NCI-H146 (cell line): ENCODE measurements around the gene B4GALT6.

Experiments
- DNase-seq: peaks from one replicate; lab custom pipeline; 2025; lab: John Stamatoyannopoulos, UW

B4GALT6 gene

DNA sequence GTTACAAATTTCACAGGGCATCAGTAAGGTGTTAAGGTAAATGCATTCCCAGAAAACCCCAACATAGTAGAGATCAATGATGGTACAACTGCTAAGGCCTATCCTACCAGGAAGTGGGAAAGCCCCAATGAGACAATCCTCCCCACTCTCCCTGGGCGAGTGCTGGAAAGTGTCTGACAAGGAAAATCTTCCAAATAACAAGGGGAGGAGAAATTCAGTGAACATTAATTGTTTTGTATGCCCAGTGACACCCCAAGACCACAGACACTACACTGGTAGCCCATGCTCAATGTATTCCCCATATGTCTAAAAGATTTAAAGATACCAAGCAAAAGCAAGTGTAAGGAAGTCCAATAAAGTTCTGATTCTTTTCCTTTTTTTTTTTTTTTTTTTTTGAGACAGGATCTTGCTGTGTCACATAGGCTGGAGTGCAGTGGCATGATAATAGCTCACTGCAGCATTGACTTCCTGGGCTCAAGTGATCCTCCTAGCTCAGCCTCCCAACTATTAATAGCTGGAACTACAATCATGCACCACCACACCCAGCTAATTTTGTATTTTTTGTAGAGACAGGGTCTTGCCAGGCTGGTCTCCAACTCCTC, 24.7 kb downstream of the B4GALT6 start:
- DNase-seq = no peak

DNA sequence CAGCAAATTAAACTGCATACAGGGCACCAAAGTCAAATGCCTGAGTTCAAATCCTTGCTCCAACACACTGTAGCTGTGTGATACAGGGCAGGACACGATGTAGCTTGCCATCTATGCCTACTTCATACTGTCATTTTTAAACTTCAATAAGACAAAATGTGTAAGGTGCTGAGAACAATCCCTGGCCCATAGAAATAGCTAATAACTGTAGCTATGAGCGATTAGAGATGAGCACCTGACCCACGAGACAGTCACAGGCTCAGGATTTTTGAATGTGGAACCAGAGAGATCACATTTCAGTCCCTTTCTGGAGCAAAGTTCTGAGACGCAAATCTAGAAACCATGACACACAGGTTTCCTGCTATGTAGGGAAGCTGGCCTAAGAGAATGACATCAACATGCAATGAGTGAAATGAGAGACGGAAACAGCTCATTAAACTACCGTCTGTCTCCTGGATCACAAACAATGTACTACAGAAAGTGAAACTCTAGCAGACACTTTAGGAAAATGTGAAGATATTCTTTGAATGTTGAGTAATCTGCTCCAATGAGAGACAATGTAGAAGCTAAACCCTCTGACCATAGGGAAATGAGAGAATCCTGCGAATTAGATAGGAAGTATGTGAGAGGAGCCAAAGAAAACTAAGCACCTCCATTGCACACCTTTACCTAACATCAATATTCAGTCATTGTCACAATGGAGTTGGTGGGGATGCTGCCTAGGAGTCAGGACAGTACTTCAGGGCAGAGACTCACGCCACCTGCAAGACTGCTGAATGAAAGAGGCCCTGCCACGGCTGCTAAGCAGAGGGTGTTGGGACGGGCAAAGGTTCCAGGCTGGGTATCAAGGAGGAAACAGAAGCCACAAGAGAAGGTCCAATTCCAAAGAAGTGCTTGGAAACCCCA, 25.5 kb downstream of the B4GALT6 start:
- no peak for DNase-seq

DNA sequence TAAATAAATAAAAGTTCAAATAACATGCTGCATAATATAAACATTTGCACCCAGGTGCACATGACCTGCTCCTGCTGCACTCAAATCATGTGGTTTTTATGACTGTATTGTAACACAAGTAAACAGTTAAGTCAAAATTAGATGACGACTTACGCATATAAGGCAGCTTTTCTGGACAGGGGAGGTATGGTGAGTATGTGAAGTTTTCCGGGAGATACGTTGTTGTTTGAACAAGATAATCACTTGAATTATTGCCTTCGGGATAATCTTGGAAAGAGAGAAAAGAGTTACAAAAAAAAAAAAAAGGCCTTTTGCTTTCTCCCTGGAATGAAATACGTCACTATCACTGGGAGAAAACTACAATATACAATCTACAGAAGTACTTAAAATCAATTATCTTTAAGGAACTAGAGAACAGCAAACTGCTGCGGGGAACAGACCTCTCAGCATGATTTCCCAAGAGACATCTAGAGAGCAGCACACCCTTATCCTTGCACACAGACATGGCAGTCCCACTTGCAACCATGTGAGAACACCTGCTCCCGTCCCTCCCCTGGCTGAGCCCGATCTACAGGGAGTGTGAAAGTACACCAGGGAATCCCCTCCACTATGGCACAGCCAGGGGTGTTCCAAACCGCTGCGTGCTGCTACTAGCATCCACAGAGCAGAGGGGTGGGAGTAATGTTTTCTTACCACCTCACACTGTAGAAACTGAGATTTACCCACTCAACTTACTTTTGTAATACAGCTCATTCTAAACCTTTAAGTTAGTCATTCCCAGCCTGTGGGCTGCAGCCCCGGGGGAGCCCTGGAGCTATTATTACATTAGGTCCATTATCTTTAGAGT, 26.3 kb downstream of the B4GALT6 start:
- DNase-seq = peak; percentile 76

DNA sequence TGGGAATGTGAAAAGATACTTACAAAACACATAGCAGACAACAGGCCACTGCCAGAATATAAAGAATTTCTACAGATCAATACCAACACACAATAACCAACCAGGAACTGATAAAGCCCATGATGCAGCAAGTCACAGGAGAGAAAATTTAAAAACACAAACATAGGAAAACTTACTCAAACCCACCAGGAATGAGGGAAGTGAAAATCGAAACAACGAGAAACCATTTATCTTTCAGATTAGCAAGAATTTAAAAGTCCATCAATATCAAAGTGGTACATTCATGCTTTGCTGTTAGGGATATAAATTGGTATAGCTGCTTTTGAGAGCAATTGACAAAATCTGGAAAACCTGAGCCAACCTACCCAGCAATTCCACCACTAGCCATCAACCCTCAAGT, 27.6 kb downstream of the B4GALT6 start:
- DNase-seq = no peak

DNA sequence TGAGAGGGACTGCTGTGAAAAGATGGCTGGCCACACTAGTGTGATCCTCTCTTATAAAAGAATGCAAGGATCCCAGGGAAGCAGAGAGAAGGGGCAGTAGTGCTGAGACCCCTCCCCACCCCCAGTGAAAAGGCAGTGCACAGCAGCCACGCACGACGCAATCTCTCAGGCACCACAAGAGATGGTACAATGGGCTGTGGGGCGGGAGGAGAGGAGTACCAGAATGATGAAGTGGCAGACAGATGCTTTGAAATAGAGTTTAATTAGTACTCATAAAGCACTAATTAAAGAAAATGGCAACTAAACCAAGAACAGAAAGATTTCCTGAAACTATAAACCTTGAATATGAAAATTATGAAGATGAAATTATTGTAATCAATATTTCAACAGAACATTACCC, 29.0 kb downstream of the B4GALT6 start:
- no peak for DNase-seq

DNA sequence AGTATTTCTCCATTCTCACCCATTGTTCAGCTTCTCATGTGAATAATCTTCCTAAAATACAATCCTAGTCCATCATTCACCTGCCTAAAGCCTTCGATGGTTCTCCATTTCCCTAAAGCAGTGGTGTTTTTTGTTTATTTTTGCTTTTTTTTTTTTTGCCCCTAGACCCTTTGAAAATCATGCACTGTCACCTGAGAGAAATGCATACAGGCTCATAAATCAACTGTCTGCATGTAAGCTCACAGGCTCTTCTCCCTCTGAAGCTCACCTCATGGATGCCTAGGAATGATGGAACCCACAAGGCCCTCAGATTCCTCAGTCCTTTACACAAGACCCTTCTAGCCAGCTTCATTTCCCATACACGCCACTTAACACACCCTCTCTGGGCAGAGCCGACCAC, 31.5 kb downstream of the B4GALT6 start:
- no peak for DNase-seq

DNA sequence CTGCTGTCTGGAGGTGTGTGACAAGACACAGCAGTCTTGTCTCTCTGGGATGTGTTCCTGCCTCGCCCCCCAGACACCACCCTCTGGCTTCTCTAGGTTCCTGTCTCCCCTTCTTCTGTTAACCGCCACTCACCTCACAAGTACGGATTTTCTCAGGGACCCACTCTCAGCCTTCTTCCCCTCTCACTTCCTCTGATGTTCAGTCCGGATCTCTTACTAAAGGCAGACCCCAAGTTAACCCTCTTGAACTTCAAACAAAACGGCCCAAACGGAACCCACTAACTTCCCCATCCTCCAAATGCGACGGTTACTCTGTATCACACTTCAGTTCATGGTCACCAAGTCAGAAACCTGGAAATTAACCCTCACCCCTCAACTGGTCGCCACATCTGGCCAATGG, 32.0 kb downstream of the B4GALT6 start:
- no peak for DNase-seq

DNA sequence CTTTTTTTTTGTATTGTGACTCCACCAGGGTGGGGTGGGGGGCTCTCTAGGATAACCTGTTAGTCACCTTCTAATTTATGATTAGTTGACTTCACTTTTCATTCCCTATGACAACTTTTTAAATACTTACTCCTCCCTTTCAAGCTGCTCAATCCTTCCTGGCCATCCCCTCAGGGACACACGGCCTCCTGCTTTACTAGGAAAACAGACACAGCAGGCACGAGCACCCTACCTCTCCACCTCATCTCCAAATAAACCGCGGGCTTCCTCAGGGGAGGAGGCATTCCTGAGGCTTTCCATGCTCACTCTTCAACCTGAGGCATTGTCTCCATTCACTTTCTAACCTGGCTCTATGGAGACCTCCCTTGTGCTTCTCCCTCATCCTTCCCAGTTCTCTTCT, 33.0 kb downstream of the B4GALT6 start:
- DNase-seq = no peak

DNA sequence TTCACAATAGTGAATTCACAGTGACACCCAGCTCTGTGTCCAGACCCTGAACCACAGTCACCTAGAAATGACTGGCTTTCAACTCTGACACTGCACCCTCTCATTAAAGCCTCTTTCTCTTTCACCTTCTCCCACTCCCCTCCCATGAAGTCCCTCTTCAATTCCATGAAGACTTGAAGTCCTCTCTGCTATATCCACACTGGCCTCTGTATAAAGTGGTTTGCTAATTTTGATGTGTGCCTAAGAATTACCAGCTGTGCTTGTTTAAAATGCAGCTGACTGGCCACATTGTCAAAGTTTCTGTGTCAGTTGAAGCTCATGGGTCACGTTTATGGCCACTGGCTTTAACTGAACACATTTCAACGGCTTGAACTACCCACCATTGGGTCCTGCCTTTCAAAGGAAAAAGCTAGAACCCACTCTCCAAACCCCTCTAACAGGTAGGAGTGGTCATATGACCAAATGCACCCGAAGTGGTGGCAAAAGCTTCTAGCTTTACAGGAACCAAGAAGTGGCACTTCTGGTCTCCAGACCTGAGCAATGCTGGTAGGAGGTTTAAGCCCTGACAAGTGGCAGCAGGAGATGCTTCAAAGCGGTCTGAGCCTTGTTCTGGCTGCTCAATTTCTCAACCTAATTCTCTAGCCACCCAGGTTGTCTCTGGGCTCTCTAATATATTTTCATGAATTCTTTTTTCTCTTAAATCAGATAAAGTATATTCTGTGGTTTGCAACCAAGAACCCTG, 34.2 kb downstream of the B4GALT6 start:
- no peak for DNase-seq

DNA sequence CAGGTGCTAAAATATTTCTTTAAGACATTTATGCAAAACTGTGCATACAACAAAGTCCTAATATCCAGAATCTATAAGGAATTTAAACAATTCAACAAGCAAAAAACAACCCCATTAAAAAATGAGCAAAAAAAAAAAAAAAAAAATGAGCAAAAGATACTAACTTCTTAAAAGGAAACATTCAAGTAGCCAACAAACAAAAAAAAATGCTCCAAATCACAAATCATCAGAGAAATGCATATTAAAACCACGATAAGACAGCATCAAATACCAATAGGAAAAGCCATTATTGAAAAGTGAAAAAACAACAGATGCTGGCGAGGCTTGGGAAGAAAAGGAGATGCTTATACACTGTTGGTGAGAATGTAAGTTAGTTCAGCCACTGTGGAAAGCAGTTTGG, 34.9 kb downstream of the B4GALT6 start:
- DNase-seq = no peak

DNA sequence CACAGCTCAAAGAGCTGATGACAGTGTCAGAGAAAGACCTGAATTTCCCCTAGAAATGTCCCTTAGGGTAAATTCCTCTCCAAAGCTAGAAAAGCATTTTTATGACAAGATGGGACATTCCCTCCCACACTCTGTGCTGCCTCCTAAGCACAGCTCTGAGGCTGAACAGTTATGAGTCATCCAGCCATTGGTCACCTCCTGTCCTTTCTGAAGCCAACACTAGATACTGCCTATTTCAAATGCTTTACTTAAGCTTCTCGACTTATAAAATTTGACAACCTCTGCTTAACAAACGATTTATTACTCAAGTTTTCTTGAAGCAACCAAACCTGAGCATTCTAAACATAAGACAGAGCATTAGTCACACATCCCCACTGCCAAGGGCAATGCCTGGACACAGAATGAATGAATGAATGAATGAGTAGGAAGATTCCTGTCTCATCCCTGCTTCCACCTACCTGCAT, 35.4 kb downstream of the B4GALT6 start:
- no peak for DNase-seq

DNA sequence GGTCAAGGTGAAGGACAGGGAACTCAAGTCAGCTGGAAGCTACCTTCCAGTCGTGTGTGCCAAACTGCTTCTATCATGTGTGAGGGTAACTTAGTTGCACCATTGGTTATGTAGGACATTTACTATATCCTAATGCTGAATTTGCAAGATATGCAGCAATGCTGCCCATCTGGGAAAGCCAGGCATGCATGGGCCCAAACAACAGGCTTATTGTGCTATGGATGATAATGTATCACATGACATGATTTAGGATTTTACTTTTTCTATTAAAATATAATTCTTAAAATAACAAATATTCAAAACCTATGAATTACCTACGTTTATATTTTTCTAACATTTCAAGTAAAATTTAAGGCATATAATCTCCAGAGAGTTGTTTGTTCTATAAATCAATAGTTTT, 35.9 kb downstream of the B4GALT6 start:
- no peak for DNase-seq

DNA sequence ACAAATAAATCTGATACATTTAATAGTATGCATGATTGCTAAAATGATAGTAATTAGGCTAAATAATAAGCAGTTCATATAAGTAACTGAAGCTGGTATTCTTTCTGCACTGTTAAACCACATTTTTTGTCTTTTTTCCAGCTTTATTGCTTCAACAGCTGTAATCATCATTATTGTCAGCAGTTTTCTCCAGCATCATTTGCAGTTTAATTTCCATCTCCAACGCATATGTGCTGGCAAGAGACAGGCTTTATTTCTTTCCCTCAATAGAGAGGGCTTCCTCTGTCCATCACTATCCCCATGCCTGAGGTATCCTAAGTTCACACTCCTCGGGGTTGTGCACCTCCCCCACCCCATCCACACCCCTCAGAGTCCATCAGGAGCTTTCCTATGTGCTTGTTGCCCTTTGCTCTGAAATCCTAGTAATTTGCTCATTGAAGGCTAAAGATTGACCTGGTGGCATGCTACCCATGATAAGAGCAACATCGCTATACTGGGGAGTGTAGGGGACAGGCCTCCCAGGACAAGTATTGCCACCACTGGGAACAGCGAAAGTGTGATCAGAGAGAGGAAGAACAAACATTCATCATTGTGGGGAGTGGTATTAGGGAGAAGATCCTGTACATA, 37.1 kb downstream of the B4GALT6 start:
- DNase-seq = no peak

DNA sequence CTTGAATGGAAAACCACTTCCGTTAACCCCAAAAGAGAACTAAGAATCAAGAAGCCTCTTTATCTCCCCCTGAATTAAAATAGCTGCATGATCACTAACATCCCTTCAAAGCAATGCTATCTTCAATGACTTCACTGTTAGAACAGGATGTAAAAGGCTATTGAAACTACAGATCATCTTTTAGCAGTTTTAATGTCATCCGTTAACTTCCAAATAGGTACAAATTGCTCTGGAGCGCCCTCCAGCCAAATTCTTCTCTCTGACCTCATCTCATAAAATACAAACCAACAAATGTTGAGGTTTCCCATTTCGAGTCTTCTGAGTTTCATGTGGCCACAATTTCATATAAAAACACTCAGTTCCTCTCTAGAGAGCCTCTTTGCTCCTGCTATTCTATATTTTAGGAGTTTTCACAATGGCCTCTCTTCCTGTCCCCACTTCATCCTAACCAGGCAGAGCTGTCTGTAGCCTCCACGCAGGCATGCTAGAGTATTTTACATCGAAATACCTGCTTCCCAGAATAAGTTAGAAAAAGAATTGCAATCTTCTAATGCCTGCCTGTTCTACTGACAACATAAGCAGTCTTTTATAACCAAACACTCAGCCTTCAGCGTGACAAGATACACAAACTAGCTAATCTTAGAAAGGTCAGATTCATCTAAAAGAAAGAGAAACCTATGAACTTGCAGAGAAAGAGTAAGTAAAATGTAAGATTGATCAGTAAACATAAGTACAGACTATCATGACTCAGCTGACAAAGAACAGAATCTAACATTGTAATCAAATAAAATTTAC, 37.9 kb downstream of the B4GALT6 start:
- no peak for DNase-seq

DNA sequence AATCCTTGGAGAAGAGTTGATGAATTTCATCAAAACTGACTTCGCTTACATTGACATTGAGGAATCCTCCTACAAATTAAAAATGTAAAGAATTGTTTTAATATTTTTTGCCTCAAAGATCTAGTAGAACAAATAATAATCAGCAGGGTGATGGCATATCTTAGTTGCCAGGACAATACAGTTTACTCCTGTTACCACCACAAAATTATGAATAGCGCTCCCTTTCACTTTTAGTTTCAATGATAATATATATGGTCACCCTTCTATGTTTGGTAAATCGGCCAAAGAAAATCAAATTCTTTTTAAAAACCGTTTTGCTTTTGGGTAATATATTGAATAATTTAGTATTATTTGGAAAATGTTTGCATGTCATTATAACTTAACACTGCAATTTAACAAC, 39.0 kb downstream of the B4GALT6 start:
- no peak for DNase-seq

DNA sequence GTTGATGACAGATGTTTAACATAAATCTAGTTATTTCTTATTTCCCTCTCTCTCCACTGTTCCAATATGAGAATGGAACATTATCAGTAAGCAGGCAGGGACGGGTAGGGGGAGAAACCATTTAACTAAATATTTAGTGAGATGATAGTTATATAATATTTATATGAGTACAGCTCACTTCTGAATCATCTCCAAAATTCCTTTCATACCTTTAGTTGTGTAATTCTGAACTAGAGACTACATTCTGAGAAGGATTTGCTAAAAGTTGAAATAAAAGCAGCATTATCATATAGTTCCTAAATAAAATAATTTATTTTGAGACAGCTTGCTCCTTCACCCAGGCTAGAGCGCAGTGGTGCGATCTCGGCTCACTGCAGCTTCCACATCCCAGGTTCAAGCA, 41.4 kb downstream of the B4GALT6 start:
- no peak for DNase-seq

DNA sequence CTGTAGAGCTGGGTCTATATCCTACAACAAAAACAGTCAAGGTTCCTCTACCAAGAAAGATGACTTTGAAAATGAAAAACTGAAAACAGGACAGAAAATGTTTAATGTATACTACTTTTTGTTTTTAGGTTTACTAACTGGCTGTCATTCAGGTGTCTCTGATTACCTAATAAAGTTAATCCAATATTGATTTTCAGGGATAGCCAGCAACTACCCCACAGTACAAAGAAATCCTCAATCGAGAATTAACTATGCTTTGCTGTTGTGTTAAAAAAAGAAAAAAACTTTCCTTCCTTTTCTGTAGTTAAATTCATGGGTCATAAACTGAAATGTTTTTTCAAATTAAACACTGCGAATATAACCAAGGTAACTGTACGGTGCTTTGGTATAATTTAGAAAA, 46.9 kb downstream of the B4GALT6 start:
- no peak for DNase-seq

DNA sequence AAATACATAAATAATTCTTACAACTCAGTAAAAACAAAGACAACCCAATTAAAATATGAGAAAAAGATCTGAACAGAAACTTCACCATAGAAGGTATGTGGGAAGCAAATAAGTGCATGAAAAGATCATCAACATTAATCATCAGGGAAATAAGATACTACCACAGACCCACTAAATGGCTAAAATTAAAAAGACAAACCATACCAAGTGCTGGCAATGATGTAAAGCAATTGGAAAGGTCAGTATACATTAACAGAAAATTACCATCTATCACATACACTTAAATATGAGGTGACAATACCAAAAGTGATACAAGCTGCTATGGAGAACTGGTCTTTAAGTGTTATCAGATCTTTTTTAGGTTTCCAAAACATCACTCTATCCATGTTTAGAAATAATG, 48.0 kb downstream of the B4GALT6 start:
- DNase-seq = no peak

DNA sequence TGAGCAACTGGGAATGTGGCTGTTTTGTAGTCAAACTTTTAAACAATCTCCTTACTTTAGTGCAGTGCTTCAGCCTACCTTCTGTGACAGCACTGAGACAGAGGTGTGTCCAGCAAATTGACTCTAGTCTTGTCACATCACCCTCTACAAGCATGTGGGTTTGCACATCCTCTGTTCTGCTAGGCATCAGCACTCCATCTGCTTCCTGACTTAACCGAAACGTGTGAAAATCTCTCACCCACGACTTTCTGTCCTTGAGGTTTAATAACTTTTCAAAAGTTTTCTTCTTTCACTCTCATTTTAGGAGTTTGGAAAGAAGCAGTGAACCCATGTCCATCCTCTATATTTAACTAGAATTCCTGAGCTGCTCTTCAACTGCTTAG, 50.1 kb downstream of the B4GALT6 start:
- DNase-seq = no peak

DNA sequence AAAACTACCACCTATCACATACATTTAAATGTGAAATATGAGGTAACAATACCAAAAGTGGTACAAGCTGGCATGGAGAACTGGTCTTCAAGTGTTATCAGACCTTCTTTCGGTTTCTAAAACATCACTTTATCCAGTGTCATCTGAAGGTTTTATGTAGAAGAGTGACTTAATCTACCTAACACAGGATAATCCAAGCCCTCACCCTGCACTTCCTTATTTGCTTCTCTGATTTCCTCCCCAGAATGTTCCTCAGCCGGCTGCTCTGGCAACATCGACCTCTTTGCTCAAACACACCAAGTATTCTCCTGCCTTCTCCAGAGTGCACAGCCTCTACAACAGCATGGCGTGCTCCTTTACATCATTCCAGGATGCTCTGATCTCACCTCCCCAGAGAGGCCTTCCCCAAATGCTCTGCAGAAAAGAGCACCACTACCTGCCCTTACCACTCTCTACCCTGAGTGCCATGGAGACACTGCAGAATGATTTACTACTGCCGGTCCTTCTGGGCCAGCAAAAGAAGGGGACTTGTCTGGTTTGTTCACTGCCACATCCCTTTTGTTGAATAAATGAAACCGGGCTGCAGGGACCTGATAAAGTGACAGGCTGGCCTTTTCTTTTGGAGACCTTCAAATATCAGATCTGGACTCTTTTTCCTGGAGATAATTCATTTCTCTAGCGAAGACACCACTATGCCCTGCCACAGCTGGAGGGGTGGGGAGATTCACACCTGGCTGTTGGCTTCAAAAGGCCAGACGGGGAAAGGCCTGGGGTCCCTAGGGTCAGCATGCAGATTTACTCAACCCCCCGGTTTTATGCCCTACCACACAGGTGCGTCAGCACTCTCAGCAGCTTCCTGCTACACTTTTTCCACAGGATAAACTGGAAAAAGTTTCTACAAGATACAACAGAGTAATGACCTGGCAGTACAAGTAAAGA, 50.7 kb downstream of the B4GALT6 start:
- DNase-seq = no peak
